Measurements from ENCODE around the gene WFIKKN1.

WFIKKN1 gene

DNA sequence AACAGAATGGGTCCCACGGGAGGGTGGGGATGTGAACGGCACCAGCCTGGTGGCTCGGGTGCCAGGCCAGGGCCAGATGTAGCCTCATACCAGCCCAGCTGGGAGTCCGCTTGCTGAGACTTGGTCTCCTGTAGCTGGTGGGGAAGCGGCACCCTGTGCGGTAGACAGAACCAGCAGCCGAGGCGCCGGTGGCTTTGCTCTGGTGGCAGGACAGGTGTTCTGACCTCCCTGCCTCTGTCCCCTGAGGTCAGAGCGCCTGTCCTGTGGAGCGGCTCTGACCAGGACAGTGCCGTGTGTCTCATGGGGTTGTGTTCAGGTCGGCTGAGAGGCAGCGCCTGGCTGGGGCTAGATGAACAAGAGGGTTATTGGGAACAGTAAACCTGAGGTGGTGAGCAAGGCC is 20.8 kb upstream of the WFIKKN1 start:
- H3K27ac ChIP-seq (ENCODE audit: low read depth, low read length), result no peak overlapping the region
- H3F3A ChIP-seq (ENCODE audit: control insufficient read depth, insufficient read depth), result no peaks in the 10 kb centered on the region
- no peak overlapping the region for H3K4me2 ChIP-seq (ENCODE audit: low read length)
- H3K4me3 ChIP-seq (ENCODE audit: low read length), result no peak overlapping the region
- no peaks in the 10 kb centered on the region for H4K20me1 ChIP-seq (ENCODE audit: control insufficient read depth, insufficient read depth, low read depth, low read length)
- H3K27me3 ChIP-seq (ENCODE audit: control insufficient read depth, low read length), result no peaks in the 10 kb centered on the region
- no peaks in the 10 kb centered on the region for H3K4me1 ChIP-seq (ENCODE audit: control insufficient read depth, low read length)
- H3K9me3 ChIP-seq (ENCODE audit: control insufficient read depth, insufficient read depth, low read length), result peaks cover 10% of the 10 kb centered on the region; the same call in 1 of the 2 replicates
- H3K9me2 ChIP-seq (replicated peaks; ENCODE audit: control insufficient read depth, low read length), result no peaks in the 10 kb centered on the region
- peaks cover 7% of the 10 kb centered on the region; the same call in 1 of the 2 replicates for H3K79me2 ChIP-seq (ENCODE audit: control insufficient read depth, low read length)
- TF ChIP-seq, protein P1, sequence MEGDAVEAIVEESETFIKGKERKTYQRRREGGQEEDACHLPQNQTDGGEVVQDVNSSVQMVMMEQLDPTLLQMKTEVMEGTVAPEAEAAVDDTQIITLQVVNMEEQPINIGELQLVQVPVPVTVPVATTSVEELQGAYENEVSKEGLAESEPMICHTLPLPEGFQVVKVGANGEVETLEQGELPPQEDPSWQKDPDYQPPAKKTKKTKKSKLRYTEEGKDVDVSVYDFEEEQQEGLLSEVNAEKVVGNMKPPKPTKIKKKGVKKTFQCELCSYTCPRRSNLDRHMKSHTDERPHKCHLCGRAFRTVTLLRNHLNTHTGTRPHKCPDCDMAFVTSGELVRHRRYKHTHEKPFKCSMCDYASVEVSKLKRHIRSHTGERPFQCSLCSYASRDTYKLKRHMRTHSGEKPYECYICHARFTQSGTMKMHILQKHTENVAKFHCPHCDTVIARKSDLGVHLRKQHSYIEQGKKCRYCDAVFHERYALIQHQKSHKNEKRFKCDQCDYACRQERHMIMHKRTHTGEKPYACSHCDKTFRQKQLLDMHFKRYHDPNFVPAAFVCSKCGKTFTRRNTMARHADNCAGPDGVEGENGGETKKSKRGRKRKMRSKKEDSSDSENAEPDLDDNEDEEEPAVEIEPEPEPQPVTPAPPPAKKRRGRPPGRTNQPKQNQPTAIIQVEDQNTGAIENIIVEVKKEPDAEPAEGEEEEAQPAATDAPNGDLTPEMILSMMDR (IDR thresholded peaks at IDR 0.05; ENCODE audit: low read depth, low read length, poor library complexity, severe bottlenecking), result no peak
- TF ChIP-seq EZH2phosphoT487 (IDR thresholded peaks at IDR 0.05; ENCODE audit: borderline replicate concordance, low read length), result no peak
- H3K36me3 ChIP-seq (ENCODE audit: control insufficient read depth, low read length), result no peaks in the 10 kb centered on the region

DNA sequence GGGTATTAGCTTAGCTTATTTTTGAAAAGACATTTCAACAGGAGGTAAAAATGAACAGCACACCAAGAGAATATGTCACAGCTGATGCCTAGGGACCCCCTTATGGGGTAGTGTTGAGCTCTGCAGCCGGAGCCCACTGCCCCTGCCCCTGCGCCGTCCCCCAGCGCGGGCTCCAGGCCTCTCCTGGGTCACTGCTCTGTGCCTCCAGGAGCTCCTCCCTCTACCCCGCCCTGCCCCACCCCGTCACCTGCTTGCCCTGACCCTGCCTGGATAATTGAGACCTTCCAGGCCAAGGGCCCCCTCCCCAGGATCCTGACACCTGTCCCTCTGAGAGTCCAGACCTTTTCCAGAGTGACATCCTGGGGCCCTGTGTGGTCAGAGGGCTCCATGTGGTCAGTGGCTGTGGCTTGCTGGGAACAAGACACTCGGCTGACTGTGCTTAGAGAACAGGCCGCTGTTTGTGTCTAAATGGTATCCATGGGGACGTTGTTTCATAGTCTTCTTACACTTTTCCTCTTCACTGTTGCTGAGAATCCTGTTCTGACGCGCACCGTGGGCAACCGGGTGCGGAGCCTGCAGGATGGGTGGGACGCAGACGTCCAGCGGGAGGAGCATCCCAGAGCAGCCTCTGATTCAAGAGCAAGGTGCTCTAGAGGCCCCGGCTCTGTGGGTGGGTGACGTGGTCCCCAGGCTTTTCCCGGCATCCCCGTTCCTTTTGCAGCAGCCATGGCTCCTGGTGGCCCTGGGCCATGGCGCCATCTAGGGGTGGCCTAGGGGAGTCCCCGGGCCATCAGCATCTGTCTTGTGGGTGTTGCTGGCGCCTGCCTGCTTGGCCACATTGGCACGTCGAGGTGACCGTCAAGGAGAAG is 20.0 kb upstream of the WFIKKN1 start:
- 0 out of 2 replicates have a peak, but pooled peaks cover 3% of the 10 kb centered on the region for H3K79me2 ChIP-seq (ENCODE audit: control insufficient read depth, low read length)
- no peaks in the 10 kb centered on the region for H3F3A ChIP-seq (ENCODE audit: control insufficient read depth, insufficient read depth)
- no peak overlapping the region for H3K4me2 ChIP-seq (ENCODE audit: low read length)
- H3K27ac ChIP-seq (ENCODE audit: low read depth, low read length), result no peak overlapping the region
- H3K27me3 ChIP-seq (ENCODE audit: control insufficient read depth, low read length), result no peaks in the 10 kb centered on the region
- H3K9me3 ChIP-seq (ENCODE audit: control insufficient read depth, insufficient read depth, low read length), result peaks cover 7% of the 10 kb centered on the region; the same call in 1 of the 2 replicates
- H3K4me3 ChIP-seq (ENCODE audit: low read length), result no peak overlapping the region
- H3K4me1 ChIP-seq (ENCODE audit: control insufficient read depth, low read length), result no peaks in the 10 kb centered on the region
- no peaks in the 10 kb centered on the region for H4K20me1 ChIP-seq (ENCODE audit: control insufficient read depth, insufficient read depth, low read depth, low read length)
- H3K9me2 ChIP-seq (replicated peaks; ENCODE audit: control insufficient read depth, low read length), result no peaks in the 10 kb centered on the region
- TF ChIP-seq EZH2phosphoT487 (IDR thresholded peaks at IDR 0.05; ENCODE audit: borderline replicate concordance, low read length), result no peak
- TF ChIP-seq, protein P1 (IDR thresholded peaks at IDR 0.05; ENCODE audit: low read depth, low read length, poor library complexity, severe bottlenecking), result peak; percentile 86
- no peaks in the 10 kb centered on the region for H3K36me3 ChIP-seq (ENCODE audit: control insufficient read depth, low read length)

DNA sequence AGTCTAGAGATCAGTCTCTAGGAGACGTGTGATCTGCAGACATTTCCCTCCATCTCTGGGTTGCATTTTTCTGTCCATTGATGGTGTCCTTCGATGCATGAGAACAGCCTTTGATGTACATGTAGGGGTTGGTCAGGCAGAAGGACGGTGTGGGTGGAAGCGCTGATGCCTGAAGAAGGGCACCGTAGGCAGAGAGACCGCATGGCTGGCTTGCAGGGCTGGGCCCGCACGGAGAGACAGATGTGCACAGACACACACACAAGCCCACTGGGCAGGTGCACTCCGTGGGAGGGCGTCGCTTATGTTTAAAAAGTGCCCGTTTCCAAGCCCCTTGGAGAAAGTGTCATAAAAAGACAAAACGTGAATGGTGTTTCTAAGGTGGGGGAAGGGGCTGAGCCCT is 15.7 kb upstream of the WFIKKN1 start:
- TF ChIP-seq, protein P1 (IDR thresholded peaks at IDR 0.05; ENCODE audit: low read depth, low read length, poor library complexity, severe bottlenecking), result no peak
- TF ChIP-seq EZH2phosphoT487 (IDR thresholded peaks at IDR 0.05; ENCODE audit: borderline replicate concordance, low read length), result no peak
- Histone ChIP-seq H3K27ac (ENCODE audit: low read depth, low read length) (no peak overlapping the region), H3K9me3 (ENCODE audit: control insufficient read depth, insufficient read depth, low read length) (no peaks in the 10 kb centered on the region), H3K4me3 (ENCODE audit: low read length) (no peak overlapping the region), H3K9me2 (replicated peaks; ENCODE audit: control insufficient read depth, low read length) (no peaks in the 10 kb centered on the region), H3K36me3 (ENCODE audit: control insufficient read depth, low read length) (no peaks in the 10 kb centered on the region), H3K4me2 (ENCODE audit: low read length) (no peak overlapping the region), H3K4me1 (ENCODE audit: control insufficient read depth, low read length) (no peaks in the 10 kb centered on the region), H3K27me3 (ENCODE audit: control insufficient read depth, low read length) (no peaks in the 10 kb centered on the region), H4K20me1 (ENCODE audit: control insufficient read depth, insufficient read depth, low read depth, low read length) (no peaks in the 10 kb centered on the region), H3K79me2 (ENCODE audit: control insufficient read depth, low read length) (no peaks in the 10 kb centered on the region), H3F3A (ENCODE audit: control insufficient read depth, insufficient read depth) (no peaks in the 10 kb centered on the region)
